GM21528 (cell line): ENCODE measurements around the gene EIF5AL1.
A peak's percentile ranks its signal among the peaks of the same experiment; 100 is the strongest.
"Not testable (repeated sequence)": the region's sequence is repeated elsewhere in the genome, so short reads cannot be mapped to it uniquely, and the experiment has no call there.

Experiments used
- ATAC-seq: cut with Tn5 transposase; IDR thresholded peaks from one replicate; pipeline ENCODE4 v1.9.1; 2021; ENCODE audit warnings: mild to moderate bottlenecking, moderate library complexity; ENCODE audit not compliant: unreplicated experiment, low FRiP score

Gene EIF5AL1

GRCh38 chr10:79509306-79509933, 2.9 kb upstream of the EIF5AL1 start:
- ATAC-seq: not testable (repeated sequence)

DNA sequence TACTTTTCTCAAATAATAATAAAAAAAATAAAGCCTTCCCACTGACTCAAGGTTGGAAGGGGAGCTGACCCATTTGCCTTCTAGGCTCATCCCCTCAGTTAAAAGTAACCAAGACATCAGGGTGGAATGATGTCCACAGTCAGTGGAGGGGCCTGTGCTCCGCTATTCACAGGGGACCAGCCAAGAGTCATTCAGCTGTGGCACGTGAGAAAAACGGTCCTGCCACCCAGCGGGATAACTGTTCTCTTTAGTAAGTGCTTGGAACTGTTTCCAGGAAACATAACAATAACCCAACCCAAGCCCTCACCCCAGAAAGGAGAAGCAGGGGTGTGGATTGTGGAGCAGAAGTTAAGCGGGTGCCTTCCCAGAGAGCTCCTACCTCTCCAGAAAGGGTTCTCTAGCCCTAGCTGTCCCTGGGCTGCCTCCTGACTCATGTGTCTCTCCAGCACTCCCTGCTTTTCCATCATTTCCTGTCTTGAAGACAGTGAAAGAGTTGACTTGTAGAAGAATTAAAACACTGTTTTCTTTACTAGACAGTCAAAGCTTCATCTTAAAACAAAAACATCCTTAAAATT, 2.3 kb upstream of the EIF5AL1 start:
- ATAC-seq: not testable (repeated sequence)

DNA sequence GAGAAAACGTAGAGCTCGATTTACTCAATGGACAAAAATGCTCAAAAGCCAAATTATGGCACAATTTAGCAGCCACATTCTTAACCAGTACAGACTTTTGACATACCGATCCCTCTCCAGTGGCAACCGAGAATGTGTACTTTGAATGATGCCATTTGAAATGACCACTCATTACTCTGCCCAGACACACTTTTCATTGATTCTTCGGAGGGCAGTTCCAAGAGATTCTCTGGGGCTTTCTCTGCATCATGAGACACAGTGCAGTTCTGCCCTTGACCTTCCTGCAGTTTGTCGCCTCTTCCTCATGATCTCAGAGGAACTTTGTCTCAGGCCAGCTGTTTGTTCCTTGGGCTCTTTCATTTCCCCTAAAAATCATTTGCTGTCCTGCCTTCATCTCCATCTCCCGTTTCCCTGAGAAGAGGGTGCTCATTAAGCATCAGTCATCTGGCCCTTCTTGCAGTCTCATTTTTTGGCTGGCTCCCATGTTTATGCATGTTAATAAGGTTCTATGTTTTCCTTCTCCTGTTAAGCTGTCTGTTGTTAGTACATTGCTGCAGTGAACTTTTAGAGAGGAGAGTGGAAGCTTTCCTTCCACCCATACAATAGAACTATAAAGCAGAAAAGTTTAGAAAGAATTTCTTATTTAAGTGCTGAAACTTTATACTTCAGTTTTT, 4.3 kb downstream of the EIF5AL1 start:
- ATAC-seq: not testable (repeated sequence)

DNA sequence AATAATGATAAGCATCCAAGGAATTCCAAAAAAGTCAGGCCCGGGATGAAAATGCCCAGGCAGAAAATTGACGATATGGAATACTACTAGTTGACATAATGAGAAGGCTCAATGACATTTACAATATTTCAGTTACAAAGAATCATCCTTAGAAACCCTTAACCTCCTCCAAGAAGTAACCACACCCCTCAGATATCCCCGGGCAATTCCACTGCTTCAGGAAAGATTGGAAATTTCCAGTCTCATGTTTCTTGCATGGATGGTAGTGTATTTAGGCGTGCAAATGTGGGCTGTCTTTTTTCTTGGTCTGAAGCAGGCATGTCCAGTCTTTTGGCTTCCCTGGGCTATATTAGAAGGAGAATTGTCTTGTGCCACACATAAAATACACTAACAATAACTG, 5.2 kb downstream of the EIF5AL1 start:
- ATAC-seq: not testable (repeated sequence)

DNA sequence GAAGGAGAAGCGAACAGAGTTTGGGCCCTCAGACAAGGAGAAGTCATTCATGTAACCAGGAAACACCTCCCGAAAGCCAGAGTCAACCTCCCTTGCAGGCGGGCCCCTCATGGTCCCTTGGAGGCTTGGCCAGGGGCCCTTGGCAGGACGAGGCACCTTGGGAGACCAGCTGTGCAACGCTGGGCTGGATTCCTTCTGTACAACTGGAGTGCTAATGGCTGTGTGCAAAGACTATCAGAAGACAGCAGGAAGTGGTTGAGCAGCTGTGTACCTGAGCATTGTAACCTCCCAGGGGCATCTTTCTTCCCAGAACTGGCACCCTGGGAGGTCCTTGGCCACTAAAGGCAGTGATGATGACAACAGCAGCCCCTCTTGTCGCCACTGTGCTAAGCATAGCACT, 9.4 kb downstream of the EIF5AL1 start:
- ATAC-seq: not testable (repeated sequence)

- ATAC-seq: not testable (repeated sequence)
Observed at GRCh38 chr10:79522464-79522863, 10.1 kb downstream of the EIF5AL1 start.

- not testable (repeated sequence) for ATAC-seq
Observed at GRCh38 chr10:79523157-79523853, 11.0 kb downstream of the EIF5AL1 start.

GRCh38 chr10:79525049-79525710, 12.8 kb downstream of the EIF5AL1 start:
- peak; percentile 83 for ATAC-seq

DNA sequence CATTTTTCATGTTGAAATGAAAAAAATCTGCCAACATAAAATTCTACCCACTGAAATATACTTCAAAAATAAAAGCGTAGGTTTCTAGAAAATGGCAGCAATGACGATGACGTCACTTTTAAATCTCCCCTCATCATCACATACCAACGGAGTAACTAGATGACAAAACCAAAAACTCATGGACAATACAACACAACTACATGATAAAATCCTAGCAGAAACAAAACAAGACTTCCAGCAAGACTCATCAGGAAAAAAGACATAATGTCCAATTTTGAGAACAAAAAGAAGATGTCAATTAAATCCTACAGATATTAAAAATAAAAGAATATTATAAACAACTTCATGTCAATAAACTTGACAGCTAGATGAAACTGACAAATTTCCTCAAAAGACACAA, 15.9 kb downstream of the EIF5AL1 start:
- not testable (repeated sequence) for ATAC-seq

DNA sequence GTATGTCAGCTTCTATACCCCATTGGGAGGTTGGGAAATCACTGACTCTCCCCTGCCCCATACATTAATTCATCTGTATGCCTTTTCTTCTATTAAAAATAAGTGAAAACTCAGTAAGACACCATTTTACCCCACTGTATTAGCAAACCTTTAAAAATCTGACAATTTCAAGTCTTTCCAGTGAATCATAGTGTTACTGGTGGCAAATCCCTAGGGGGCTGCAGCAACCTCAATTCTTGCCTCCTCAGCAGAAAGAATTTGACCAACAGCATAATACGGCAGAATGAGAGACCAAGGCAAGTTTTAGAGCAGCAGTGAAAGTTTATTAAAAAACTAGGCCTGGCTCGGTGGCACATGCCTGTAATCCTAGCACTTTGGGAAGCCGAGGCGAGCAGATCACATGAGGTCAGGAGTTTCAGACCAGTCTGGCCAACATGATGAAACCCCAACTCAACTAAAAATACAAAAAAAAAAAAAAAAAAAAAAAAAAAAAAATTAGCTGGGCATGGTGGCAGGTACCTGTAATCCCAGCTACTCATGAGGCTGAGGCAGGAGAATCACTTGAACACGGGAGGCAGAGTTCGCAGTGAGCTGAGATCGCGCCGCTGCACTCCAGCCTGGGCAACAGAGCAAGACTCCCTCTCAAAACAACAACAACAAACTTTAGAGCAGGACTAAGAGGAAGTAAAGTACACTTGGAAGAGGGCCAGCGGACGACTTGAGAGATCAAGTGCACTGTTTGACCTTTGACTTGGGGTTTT, 21.0 kb downstream of the EIF5AL1 start:
- not testable (repeated sequence) for ATAC-seq

DNA sequence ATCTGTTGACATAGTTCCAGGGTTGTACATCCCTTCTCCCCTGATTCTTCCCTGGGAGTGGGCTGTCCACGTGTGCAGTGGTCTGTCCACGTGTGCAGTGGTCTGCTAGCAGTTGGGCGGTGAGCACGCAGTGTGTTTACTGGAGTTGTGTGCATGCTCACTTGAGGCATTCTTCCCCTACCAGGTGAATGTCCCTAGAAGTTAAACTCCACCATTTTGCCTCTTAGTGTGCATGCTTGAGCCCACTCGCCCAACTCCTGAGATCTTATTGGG, 21.5 kb downstream of the EIF5AL1 start:
- ATAC-seq: not testable (repeated sequence)

DNA sequence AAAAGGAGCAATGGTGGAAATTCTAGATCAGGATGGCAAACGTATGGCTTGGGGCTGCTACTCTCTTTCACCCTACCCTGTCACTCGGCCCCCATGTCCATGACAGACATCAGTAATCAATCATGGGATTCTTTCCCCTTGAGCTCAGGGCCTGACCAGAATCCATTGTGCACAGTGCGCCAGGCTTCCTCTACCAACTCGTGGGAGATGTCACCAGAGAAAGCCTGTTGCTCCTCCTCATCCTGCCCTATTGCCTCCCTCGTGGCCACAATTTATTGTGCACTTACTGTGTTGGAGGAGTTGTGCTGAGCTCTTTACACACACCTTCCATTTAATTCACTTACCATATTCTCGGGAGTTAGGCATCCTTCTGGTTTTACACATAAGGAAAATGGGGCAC, 26.0 kb downstream of the EIF5AL1 start:
- not testable (repeated sequence) for ATAC-seq

GRCh38 chr10:79540930-79541329, 28.6 kb downstream of the EIF5AL1 start:
- peak; percentile 80 for ATAC-seq

DNA sequence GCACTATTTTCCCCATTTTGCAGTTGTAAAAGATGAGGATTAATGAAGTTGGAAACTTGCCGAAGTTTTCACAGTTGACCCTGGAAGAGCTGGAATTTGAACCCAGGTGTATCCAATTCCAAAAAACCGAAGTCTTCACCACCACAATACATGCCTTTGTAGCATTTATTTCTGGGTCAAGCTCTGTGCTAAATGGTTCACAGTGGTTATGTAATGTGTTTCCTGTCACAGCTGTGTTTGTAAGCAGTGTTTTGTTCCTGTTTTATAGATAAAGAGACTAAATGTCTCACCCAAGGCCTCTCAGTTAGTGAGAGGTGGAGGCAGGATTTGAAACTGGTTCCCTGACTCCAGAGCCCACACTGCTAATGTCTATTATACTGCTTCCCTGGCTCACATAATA, 30.3 kb downstream of the EIF5AL1 start:
- no peak for ATAC-seq

- not testable (repeated sequence) for ATAC-seq
Observed at GRCh38 chr10:79544408-79544807, 32.1 kb downstream of the EIF5AL1 start.

DNA sequence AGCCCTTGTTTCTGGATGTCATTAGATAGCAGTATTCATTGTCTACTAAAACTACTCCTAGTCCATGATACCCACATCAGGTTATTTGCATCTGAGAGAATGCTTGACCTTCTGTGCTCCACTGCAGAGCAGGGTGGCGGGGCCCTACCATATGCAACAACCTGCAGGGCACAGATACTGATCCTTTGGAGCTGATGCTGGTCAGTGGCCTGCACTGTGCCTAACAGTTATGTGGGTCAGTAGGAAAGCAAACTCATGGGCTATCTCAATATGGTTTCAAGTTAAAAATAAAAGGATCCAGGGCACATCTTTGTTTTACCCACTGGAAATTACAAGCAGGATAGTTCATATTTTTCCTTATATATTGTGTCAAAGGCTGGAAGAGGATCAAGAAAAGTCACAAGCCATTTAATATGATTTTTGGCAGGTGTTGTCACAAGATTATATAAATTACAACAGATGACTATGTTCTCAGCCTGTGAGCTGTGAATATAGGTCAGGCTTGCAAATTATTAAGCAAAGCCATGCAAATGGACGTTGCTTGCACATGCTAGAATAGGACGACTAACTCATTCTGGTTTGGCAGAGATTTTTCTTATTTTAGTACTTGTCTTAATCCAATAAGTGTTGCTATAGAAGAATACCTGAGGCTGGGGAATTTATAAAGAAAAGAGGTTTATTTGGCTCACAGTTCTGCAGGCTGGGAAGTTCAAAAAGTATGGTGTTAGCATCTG, 32.8 kb downstream of the EIF5AL1 start:
- ATAC-seq: not testable (repeated sequence)

DNA sequence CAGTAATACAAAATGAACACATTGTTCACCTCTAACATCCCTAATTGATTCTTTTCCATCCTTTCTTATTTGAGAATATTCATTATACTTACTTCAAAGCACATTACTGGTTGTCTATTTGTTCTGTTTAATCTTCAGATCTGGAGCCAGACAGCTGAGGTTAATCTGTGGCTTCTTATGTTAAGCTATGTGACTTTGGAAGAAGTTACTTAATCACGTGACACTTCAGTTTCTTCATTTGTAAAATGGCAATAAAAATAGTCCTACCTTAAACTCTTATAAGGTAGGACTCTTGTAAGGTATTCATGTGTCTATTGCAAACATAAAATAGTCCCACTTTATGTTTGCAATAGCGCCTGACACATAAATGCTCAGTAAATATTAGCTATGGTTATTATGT, 34.8 kb downstream of the EIF5AL1 start:
- ATAC-seq: not testable (repeated sequence)

GRCh38 chr10:79547973-79548372, 35.6 kb downstream of the EIF5AL1 start:
- no peak for ATAC-seq

GRCh38 chr10:79552143-79552542, 39.8 kb downstream of the EIF5AL1 start:
- ATAC-seq: no peak
